Stimulated activated naive CD8-positive, alpha-beta T cell treated with anti-CD3 and anti-CD28 coated beads, Interleukin-15, Interleukin-2, amounts not matched to agents 100 U/mL and 50 U/mL, for 24 hours (primary cell): Measurements from ENCODE around the gene BST1.

ENCODE experiments used
- ATAC-seq: fragments of 150-1000 bp; cut with Tn5 transposase; one replicate; pipeline ENCODE4 v1.10.0; 2021
- DNase-seq: peaks from one replicate; pipeline ENCODE4 v3.0.0; 2021

Gene BST1

DNA sequence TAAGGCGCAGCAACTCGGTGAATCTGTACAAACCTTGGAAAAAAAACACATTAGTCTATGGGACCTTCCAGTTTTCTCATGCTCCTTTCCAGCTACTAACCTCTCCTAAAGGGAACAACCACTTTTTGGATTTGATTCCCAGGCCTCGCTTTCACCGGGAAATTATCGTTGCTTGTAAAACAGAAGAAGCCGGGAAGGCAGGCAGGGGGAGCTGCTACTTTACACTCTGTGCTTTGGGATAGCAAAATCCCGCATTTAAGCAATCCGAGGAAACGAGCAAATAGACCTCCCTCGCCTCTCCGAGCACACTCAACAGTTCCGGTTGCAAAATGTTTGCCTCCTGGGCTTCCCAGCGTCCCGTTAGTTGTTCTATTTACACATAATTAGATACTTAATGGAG, 76.4 kb downstream of the BST1 start:
- no peak for DNase-seq
- no peak for ATAC-seq

GRCh38 chr4:15779809-15780208, 76.9 kb downstream of the BST1 start:
- DNase-seq: no peak
- no peak for ATAC-seq

GRCh38 chr4:15781427-15782095, 78.7 kb downstream of the BST1 start:
- ATAC-seq (peak; percentile 7), DNase-seq (no peak)
